Endothelial cell of umbilical vein (primary cell): ENCODE results near the gene ESCO1. TPM values are rescaled to one million over a fixed set of nuclear protein-coding genes. Genes with fewer than 3 reads are reported as not detected.

Experiments
- BruUV-seq: library from RNA; stranded (reverse); fragments of 400-500 nt; replicated peaks from 2 replicates; lab custom pipeline; 2021; lab: Mats Ljungman, UMichigan
- CTCF ChIA-PET: fragments of 300-600, 350-600 bp; sonication (Branson Sonifier 250); formaldehyde crosslinking; loops from one replicate; lab custom pipeline; 2021; ENCODE audit warnings: antibody characterized with exemption, inconsistent platforms; lab: Charles Lee
- POLR2A ChIA-PET: fragments of 300-600, 350-600 bp; sonication (Branson Sonifier 250); formaldehyde crosslinking; loops from one replicate; lab custom pipeline; 2021; ENCODE audit warnings: antibody characterized with exemption, inconsistent platforms; lab: Charles Lee
- DNase-seq: peaks from one replicate; pipeline ENCODE4 v3.0.0-alpha.2; 2011; ENCODE audit warnings: low read depth, low spot score
- FAIRE-seq: peaks from 2 replicates; lab custom pipeline; 2011; peaks lifted over from hg19 to GRCh38; lab: Jason Lieb, UNC
- H2AFZ ChIP-seq: 2 replicates; pipeline ENCODE4 v1.6.0; 2012; ENCODE audit warnings: low read depth, low read length, control low read depth, inconsistent platforms
- H3K27ac ChIP-seq: 2 replicates; pipeline ENCODE4 v1.5.1; 2011; ENCODE audit warnings: low read depth, mild to moderate bottlenecking, control low read depth, low read length, moderate library complexity; ENCODE audit not compliant: insufficient read depth
- H3K27me3 ChIP-seq, 2 experiments: 2 replicates each; pipeline versions ENCODE4 v1.6.0 to v1.6.1; 2011; ENCODE audit warnings: low read length in 2 of 2, mixed read lengths in 1 of 2; ENCODE audit not compliant: control insufficient read depth in 2 of 2, insufficient read depth in 2 of 2
- H3K36me3 ChIP-seq, 2 experiments: 2 replicates in 1 of 2; 3 replicates in 1 of 2; pipeline ENCODE4 v1.5.1; 2011; ENCODE audit warnings: low read length in 2 of 2, mild to moderate bottlenecking in 1 of 2, moderate library complexity in 1 of 2; ENCODE audit not compliant: control insufficient read depth in 2 of 2, insufficient read depth in 2 of 2; ENCODE audit errors: extremely low read depth in 1 of 2
- H3K4me1 ChIP-seq: 3 replicates; pipeline ENCODE4 v1.5.1; 2011; ENCODE audit warnings: mild to moderate bottlenecking, low read length; ENCODE audit not compliant: control insufficient read depth, insufficient read depth; ENCODE audit errors: extremely low read depth
- H3K4me2 ChIP-seq: 2 replicates; pipeline ENCODE4 v1.6.1; 2011; ENCODE audit warnings: low read length, control low read depth, mixed read lengths; ENCODE audit not compliant: insufficient read depth
- H3K4me3 ChIP-seq, 3 experiments: fragments of 200-600 bp in 1 of 3; sonication (generic), shearing (Covaris generic) in 1 of 3; replicated peaks in 1 of 3; 2 replicates each; pipeline ENCODE4 v1.5.1; 2011 to 2016; ENCODE audit warnings: control low read depth in 3 of 3, low read length in 3 of 3, mild to moderate bottlenecking in 2 of 3, inconsistent platforms in 1 of 3, low read depth in 1 of 3, moderate library complexity in 1 of 3; ENCODE audit not compliant: insufficient read depth in 1 of 3
- H3K79me2 ChIP-seq: 2 replicates; pipeline ENCODE4 v1.6.0; 2012; ENCODE audit warnings: low read length, inconsistent platforms; ENCODE audit not compliant: control insufficient read depth, insufficient read depth
- H3K9ac ChIP-seq: replicated peaks from 2 replicates; pipeline ENCODE3; 2011; ENCODE audit warnings: low read length, control low read depth; ENCODE audit not compliant: insufficient read depth; ENCODE audit errors: extremely low read depth
- H3K9me1 ChIP-seq: replicated peaks from 3 replicates; pipeline ENCODE4 v1.6.0; 2011; ENCODE audit warnings: mild to moderate bottlenecking, low read length; ENCODE audit not compliant: control insufficient read depth, insufficient read depth; ENCODE audit errors: extremely low read depth
- H3K9me3 ChIP-seq: replicated peaks from 2 replicates; pipeline ENCODE4 v1.5.1; 2012; ENCODE audit warnings: low read length, inconsistent platforms; ENCODE audit not compliant: control insufficient read depth, insufficient read depth
- H4K20me1 ChIP-seq: replicated peaks from 2 replicates; pipeline ENCODE3; 2011; ENCODE audit warnings: mild to moderate bottlenecking, low read length; ENCODE audit not compliant: control insufficient read depth, insufficient read depth; ENCODE audit errors: extremely low read depth
- EZH2 ChIP-seq: IDR thresholded peaks from 2 replicates; pipeline ENCODE4 v1.6.1; 2012; ENCODE audit warnings: borderline replicate concordance, low read depth, mild to moderate bottlenecking, moderate library complexity, low read length, inconsistent platforms; ENCODE audit not compliant: severe bottlenecking
- FOS ChIP-seq: IDR thresholded peaks from 2 replicates; pipeline ENCODE4 v1.6.1; 2011; ENCODE audit warnings: mild to moderate bottlenecking, low read length, moderate library complexity, borderline replicate concordance; ENCODE audit not compliant: insufficient read depth
- GATA2 ChIP-seq: IDR thresholded peaks from 2 replicates; pipeline ENCODE4 v1.7.0; 2011; ENCODE audit warnings: low read depth, mild to moderate bottlenecking, moderate library complexity, mixed read lengths, low read length; ENCODE audit not compliant: insufficient read length, insufficient read depth
- JUN ChIP-seq: IDR thresholded peaks from 2 replicates; pipeline ENCODE4 v1.6.1; 2011; ENCODE audit warnings: borderline replicate concordance, low read depth; ENCODE audit not compliant: insufficient read length, insufficient read depth
- MYC ChIP-seq: IDR thresholded peaks from one replicate; pipeline ENCODE4 v1.6.1; 2011; ENCODE audit warnings: mild to moderate bottlenecking, low read depth, low read length
- POLR2A ChIP-seq: IDR thresholded peaks from 2 replicates; pipeline ENCODE4 v1.6.1; 2012; ENCODE audit warnings: low read depth, mild to moderate bottlenecking, control low read depth, low read length
- POLR2AphosphoS5 ChIP-seq: IDR thresholded peaks from 2 replicates; pipeline ENCODE4 v1.6.1; 2012; ENCODE audit warnings: low read depth, mild to moderate bottlenecking, control low read depth, low read length, moderate library complexity; ENCODE audit not compliant: insufficient read depth
- dilution Hi-C: fragments of 300-500 bp; cut with MboI; formaldehyde crosslinking; loops from one replicate; pipeline ENCODE4 v1.15.0; 2019; ENCODE audit warnings: low sequenced_read_pairs; ENCODE audit not compliant: extremely low pct_ligation_motif_present
- intact Hi-C: fragments of 100-400 bp; cut with micrococcal nuclease; formaldehyde crosslinking; loops from one replicate; pipeline ENCODE4 v1.10.0; 2022
- polyA plus RNA-seq, 4 experiments: library from polyadenylated mRNA; depleted of rRNA in 3 of 4; stranded (reverse) in 3 of 4; unstranded in 1 of 4; fragments of >200 nt; gene quantifications; 2 replicates each; pipeline versions ENCODE4 v1.2.1 to v1.2.3, GENCODE V29; 2011 to 2012; ENCODE audit warnings: missing spikeins in 1 of 4
- total RNA-seq: library from RNA; stranded (reverse); gene quantifications from 2 replicates; pipeline ENCODE4 v1.2.3, GENCODE V29; 2021
- TF ChIP-seq, protein P1 (sequence below), 2 donors: IDR thresholded peaks; 1 replicate in 1 of 2; 2 replicates in 1 of 2; pipeline ENCODE4 v1.5.1; 2011; ENCODE audit warnings: low read length in 2 of 2, mild to moderate bottlenecking in 2 of 2, moderate library complexity in 2 of 2, control low read depth in 1 of 2, inconsistent platforms in 1 of 2, low read depth in 1 of 2; ENCODE audit not compliant: insufficient read depth in 1 of 2; ENCODE audit errors: extremely low read depth in 1 of 2
- TF ChIP-seq, protein P2 (sequence below): IDR thresholded peaks from 2 replicates; pipeline ENCODE4 v1.6.1; 2011; ENCODE audit not compliant: insufficient read depth, insufficient read length

ESCO1 gene
- total and polyA plus RNA-seq, 2 donors (not counting 3 experiments of a cell fraction or from before 2014, with no cell fraction given), result 2.1 to 12.0 TPM

DNA sequence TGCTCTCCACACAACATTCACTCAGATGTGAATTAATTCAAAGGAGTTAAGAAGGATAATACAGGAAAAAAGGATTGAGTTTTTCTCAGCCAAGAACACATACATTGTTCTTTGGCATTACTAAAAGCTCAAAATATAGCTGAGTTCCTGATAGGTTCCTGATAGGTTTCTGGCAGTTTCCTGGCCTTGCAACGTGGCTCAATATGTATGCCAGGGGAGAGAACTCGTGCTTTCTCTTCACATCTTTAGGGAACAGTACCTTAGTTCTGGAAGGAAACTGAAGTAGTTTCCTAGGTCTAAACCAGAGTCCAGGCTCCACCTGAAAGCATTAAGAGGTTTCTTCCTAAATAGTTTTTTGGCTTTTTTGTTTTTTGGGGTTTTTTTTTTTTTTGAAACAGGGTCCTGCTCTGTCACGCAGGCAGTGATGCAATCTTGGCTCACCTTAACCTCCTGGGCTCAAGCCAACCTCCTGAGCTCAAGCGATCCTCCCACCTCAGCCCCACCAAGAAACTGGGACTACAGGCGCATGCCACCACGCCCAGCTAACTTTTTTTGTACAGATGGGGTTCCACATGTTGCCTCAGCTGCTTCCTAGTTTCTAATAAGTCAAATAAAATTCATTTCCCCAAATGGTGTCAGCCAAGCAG, 42.8 kb downstream of the ESCO1 start:
- H3K9ac ChIP-seq, result no peak overlapping the region
- peak; percentile 3 for DNase-seq
- no peak overlapping the region for H3K27ac ChIP-seq
- H3K36me3 ChIP-seq, result peaks cover 2% of the 10 kb centered on the region in 2 experiments
- ChIA-PET CTCF (interaction anchor here (1.3 to 1.6 kb wide), 3 partner anchors 8 to 17 kb away, joined by 3 to 5 read pairs (median 4); no protein-coding TSS in a partner anchor), POLR2A (interaction anchor here (0.6 kb wide), 1 partner anchor 1666 kb away, joined by 4 read pairs; no protein-coding TSS in a partner anchor)
- FAIRE-seq, result no peak
- no peaks in the 10 kb centered on the region for H3K4me1 ChIP-seq
- H3K9me1 ChIP-seq, result no peaks in the 10 kb centered on the region
- no peaks in the 10 kb centered on the region for H3K79me2 ChIP-seq
- H3K4me2 ChIP-seq, result no peak overlapping the region
- H2AFZ ChIP-seq, result no peak overlapping the region
- no peaks in the 10 kb centered on the region for H4K20me1 ChIP-seq
- H3K4me3 ChIP-seq, result no peak overlapping the region
- no peaks in the 10 kb centered on the region for H3K27me3 ChIP-seq
- no TSS peak for BruUV-seq
- dilution Hi-C loops (no loop called here), intact Hi-C loops (no loop called here)
- TF ChIP-seq JUN, result no peak
- no peak for TF ChIP-seq FOS
- no peak for TF ChIP-seq MYC
- no peak for TF ChIP-seq GATA2
- TF ChIP-seq, protein P1, sequence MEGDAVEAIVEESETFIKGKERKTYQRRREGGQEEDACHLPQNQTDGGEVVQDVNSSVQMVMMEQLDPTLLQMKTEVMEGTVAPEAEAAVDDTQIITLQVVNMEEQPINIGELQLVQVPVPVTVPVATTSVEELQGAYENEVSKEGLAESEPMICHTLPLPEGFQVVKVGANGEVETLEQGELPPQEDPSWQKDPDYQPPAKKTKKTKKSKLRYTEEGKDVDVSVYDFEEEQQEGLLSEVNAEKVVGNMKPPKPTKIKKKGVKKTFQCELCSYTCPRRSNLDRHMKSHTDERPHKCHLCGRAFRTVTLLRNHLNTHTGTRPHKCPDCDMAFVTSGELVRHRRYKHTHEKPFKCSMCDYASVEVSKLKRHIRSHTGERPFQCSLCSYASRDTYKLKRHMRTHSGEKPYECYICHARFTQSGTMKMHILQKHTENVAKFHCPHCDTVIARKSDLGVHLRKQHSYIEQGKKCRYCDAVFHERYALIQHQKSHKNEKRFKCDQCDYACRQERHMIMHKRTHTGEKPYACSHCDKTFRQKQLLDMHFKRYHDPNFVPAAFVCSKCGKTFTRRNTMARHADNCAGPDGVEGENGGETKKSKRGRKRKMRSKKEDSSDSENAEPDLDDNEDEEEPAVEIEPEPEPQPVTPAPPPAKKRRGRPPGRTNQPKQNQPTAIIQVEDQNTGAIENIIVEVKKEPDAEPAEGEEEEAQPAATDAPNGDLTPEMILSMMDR (IDR thresholded peaks at IDR 0.05; ENCODE audit: extremely low read depth in 1 of 2, insufficient read depth in 1 of 2, low read depth in 1 of 2, low read length in 2 of 2), result no peak
- TF ChIP-seq EZH2, result no peak
- no peak for TF ChIP-seq POLR2A
- no peak for TF ChIP-seq POLR2AphosphoS5
- TF ChIP-seq, protein P2, sequence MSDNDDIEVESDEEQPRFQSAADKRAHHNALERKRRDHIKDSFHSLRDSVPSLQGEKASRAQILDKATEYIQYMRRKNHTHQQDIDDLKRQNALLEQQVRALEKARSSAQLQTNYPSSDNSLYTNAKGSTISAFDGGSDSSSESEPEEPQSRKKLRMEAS, result no peak
- H3K9me3 ChIP-seq, result no peaks in the 10 kb centered on the region
